Measurements from ENCODE around the gene LHFPL3. TPM values are rescaled to one million over a fixed set of nuclear protein-coding genes. Genes with fewer than 3 reads are reported as not detected.
A peak's percentile ranks its signal among the peaks of the same experiment; 100 is the strongest.
"Not testable (repeated sequence)": the region's sequence is repeated elsewhere in the genome, so short reads cannot be mapped to it uniquely, and the experiment has no call there.

The LHFPL3 gene
- not detected for polyA plus RNA-seq (2012; ENCODE audit: insufficient read depth, insufficient read length, low read depth)

GRCh38 chr7:104328296-104328969 lies at the start of gene LHFPL3:
Gene LHFPL3, plus strand, starts transcription at chr7:104328603.
- peak; percentile 22 for DNase-seq
- Histone ChIP-seq H3K4me1 (no peaks in the 10 kb centered on the region), H3K9me3 (no peaks in the 10 kb centered on the region), H3K36me3 (no peaks in the 10 kb centered on the region), H3K4me3 (ENCODE audit: low read depth, low read length) (peak within 1 kb of the TSS; percentile 25), H3K27me3 (peaks cover 85% of the 10 kb centered on the region)
- no peak for TF ChIP-seq CTCF (IDR thresholded peaks at IDR 0.05; ENCODE audit: low read depth, low read length)

- peaks cover 25% of the 10 kb centered on the region for H3K27me3 ChIP-seq
- H3K4me1 ChIP-seq; H3K9me3 ChIP-seq; DNase-seq; H3K36me3 ChIP-seq; H3K4me3 ChIP-seq (ENCODE audit: low read depth, low read length): not testable (repeated sequence)
Measured at GRCh38 chr7:104281685-104282084, 46.7 kb upstream of the LHFPL3 start.

GRCh38 chr7:104286839-104287238 lies 41.6 kb upstream of the LHFPL3 start:
- DNase-seq = no peak
- Histone ChIP-seq H3K27me3 (peaks cover 53% of the 10 kb centered on the region), H3K36me3 (no peaks in the 10 kb centered on the region), H3K9me3 (no peaks in the 10 kb centered on the region; the same call in none of the 2 replicates), H3K4me1 (no peaks in the 10 kb centered on the region), H3K4me3 (ENCODE audit: low read depth, low read length) (no peak overlapping the region)
- no peak for TF ChIP-seq CTCF (IDR thresholded peaks at IDR 0.05; ENCODE audit: low read depth, low read length)

GRCh38 chr7:104288137-104288536 lies 40.3 kb upstream of the LHFPL3 start:
- Histone ChIP-seq H3K27me3 (peaks cover 60% of the 10 kb centered on the region), H3K4me3 (ENCODE audit: low read depth, low read length) (no peak overlapping the region), H3K9me3 (no peaks in the 10 kb centered on the region; the same call in none of the 2 replicates), H3K4me1 (no peaks in the 10 kb centered on the region), H3K36me3 (no peaks in the 10 kb centered on the region)
- no peak for DNase-seq
- no peak for TF ChIP-seq CTCF (IDR thresholded peaks at IDR 0.05; ENCODE audit: low read depth, low read length)

GRCh38 chr7:104294291-104294690 lies 34.1 kb upstream of the LHFPL3 start:
- no peak for DNase-seq
- Histone ChIP-seq H3K9me3 (no peaks in the 10 kb centered on the region), H3K4me3 (ENCODE audit: low read depth, low read length) (no peak overlapping the region), H3K36me3 (no peaks in the 10 kb centered on the region), H3K27me3 (peaks cover 43% of the 10 kb centered on the region), H3K4me1 (no peaks in the 10 kb centered on the region)
- TF ChIP-seq CTCF (IDR thresholded peaks at IDR 0.05; ENCODE audit: low read depth, low read length) = no peak

- no peak overlapping the region for H3K4me3 ChIP-seq (ENCODE audit: low read depth, low read length)
- no peak for DNase-seq
- H3K9me3 ChIP-seq = no peaks in the 10 kb centered on the region
Measured at GRCh38 chr7:104296266-104296665, 32.1 kb upstream of the LHFPL3 start.

More at GRCh38 chr7:104296266-104296665, 32.1 kb upstream of the LHFPL3 start:
- Histone ChIP-seq H3K36me3 (no peaks in the 10 kb centered on the region), H3K27me3 (peaks cover 28% of the 10 kb centered on the region), H3K4me1 (no peaks in the 10 kb centered on the region)
- TF ChIP-seq CTCF (IDR thresholded peaks at IDR 0.05; ENCODE audit: low read depth, low read length) = no peak

Measured in BE2C (cell line).